Left lung (tissue), 10 donors: Measurements from ENCODE around the gene NGB. TPM values are rescaled to one million over a fixed set of nuclear protein-coding genes. Genes with fewer than 3 reads are reported as not detected.

Experiments used
- ATAC-seq: fragments of 200-7000 bp; cut with Tn5 transposase; one replicate; pipeline ENCODE4 v1.9.1; 2020; ENCODE audit warnings: moderate library complexity
- DNase-seq, 4 donors: peaks; one replicate each; pipeline ENCODE4 v3.0.0-alpha.2; 2013 to 2020
- H3K27ac ChIP-seq, 2 donors: fragments of 200-600 bp; sonication (generic) in 1 of 2; one replicate each; pipeline versions ENCODE4 v1.5.0 to v1.8.0; 2020 to 2021
- H3K27me3 ChIP-seq, 2 donors: fragments of 200-600 bp; sonication (generic) in 1 of 2; one replicate each; pipeline versions ENCODE4 v1.5.0 to v1.8.0; 2020 to 2021
- H3K36me3 ChIP-seq, 2 donors: fragments of 200-600 bp; sonication (generic) in 1 of 2; one replicate each; pipeline versions ENCODE4 v1.5.0 to v1.8.0; 2020 to 2021
- H3K4me1 ChIP-seq, 2 donors: fragments of 200-600 bp; one replicate each; pipeline ENCODE4 v1.8.0; 2021
- H3K4me3 ChIP-seq, 2 donors: fragments of 200-600 bp; sonication (generic) in 1 of 2; one replicate each; pipeline versions ENCODE4 v1.5.0 to v1.8.0; 2020 to 2021; ENCODE audit warnings: mild to moderate bottlenecking in 1 of 2
- H3K9me3 ChIP-seq, 2 donors: fragments of 200-600 bp; sonication (generic) in 1 of 2; one replicate each; pipeline versions ENCODE4 v1.5.0 to v1.8.0; 2020 to 2021
- CTCF ChIP-seq, 2 donors: fragments of 200-600 bp; sonication (generic) in 1 of 2; IDR thresholded peaks; one replicate each; pipeline versions ENCODE4 v1.5.0 to v1.8.0; 2021; ENCODE audit warnings: antibody characterized with exemption in 2 of 2
- intact Hi-C, 2 donors: fragments of 100-400 bp; cut with DNase I; formaldehyde crosslinking; loops; one replicate each; pipeline versions ENCODE4 v1.11.2 to v1.14.2; 2022
- polyA plus RNA-seq, 6 donors: library from polyadenylated mRNA; unstranded; fragments of 120-200 nt; gene quantifications; one replicate each; pipeline ENCODE4 v1.2.1, GENCODE V29; 2013; ENCODE audit not compliant: insufficient read length in 6 of 6
- total RNA-seq, 2 donors: library from RNA; stranded (reverse); fragmentation: NEBNext Ultra II Directional; extraction: Animal tissue kit (Norgen Biotek cat#: 25700); gene quantifications; one replicate each; pipeline ENCODE4 v1.2.1, GENCODE V29; 2021
- donor health status: DM: no; HTN: yes; CAD: no.
- donor health status: DM: no; HTN: no; CAD: no.

NGB gene
- total and polyA plus RNA-seq, 8 donors = not detected

GRCh38 chr14:77305696-77306095 lies 34.7 kb upstream of the NGB start:
- no peak overlapping the region for H3K4me3 ChIP-seq
- H3K27me3 ChIP-seq = no peaks in the 10 kb centered on the region
- H3K36me3 ChIP-seq = peaks cover 0 to 9% of the 10 kb centered on the region in 2 donors
- no peak overlapping the region for H3K27ac ChIP-seq
- TF ChIP-seq CTCF (IDR thresholded peaks at IDR 0.05) = no peak
- intact Hi-C loops = no loop called here
- peaks cover 16 to 35% of the 10 kb centered on the region in 2 donors for H3K4me1 ChIP-seq
- ATAC-seq (no peak), DNase-seq (no peak)
- H3K9me3 ChIP-seq = no peaks in the 10 kb centered on the region

- H3K36me3 ChIP-seq = peaks cover 0 to 24% of the 10 kb centered on the region in 2 donors
- DNase-seq = no peak
- H3K9me3 ChIP-seq = no peaks in the 10 kb centered on the region
- peak; percentile 87 for ATAC-seq
- no peak for TF ChIP-seq CTCF (IDR thresholded peaks at IDR 0.05)
- H3K27me3 ChIP-seq = no peaks in the 10 kb centered on the region
- peak overlapping the region; percentile 66 to 70 for H3K27ac ChIP-seq
- intact Hi-C loops = no loop called here
- peaks cover 16 to 29% of the 10 kb centered on the region in 2 donors for H3K4me1 ChIP-seq
- no peak overlapping the region for H3K4me3 ChIP-seq
Measured at GRCh38 chr14:77303417-77304156, 32.6 kb upstream of the NGB start.

- Histone ChIP-seq H3K4me1 (peaks cover 16 to 24% of the 10 kb centered on the region in 2 donors), H3K36me3 (peaks cover 0 to 31% of the 10 kb centered on the region in 2 donors), H3K4me3 (no peak overlapping the region), H3K27me3 (no peaks in the 10 kb centered on the region), H3K9me3 (no peaks in the 10 kb centered on the region), H3K27ac (peak overlapping the region; percentile 66 to 70)
- peak; percentile 86 for ATAC-seq
- intact Hi-C loops = no loop called here
- TF ChIP-seq CTCF (IDR thresholded peaks at IDR 0.05) = no peak
- DNase-seq = no peak
Measured at GRCh38 chr14:77302926-77303325, 31.9 kb upstream of the NGB start.

- H3K4me3 ChIP-seq = no peak overlapping the region
- H3K4me1 ChIP-seq = peaks cover 7 to 24% of the 10 kb centered on the region in 2 donors
- H3K36me3 ChIP-seq = peaks cover 0 to 49% of the 10 kb centered on the region in 2 donors
- TF ChIP-seq CTCF (IDR thresholded peaks at IDR 0.05) = peak; percentile 43 to 64
- no peak overlapping the region for H3K27ac ChIP-seq
- no peaks in the 10 kb centered on the region for H3K9me3 ChIP-seq
- peak in 3 of 4 donors; percentile 66 to 85 (median 72) for DNase-seq
- intact Hi-C loops = no loop called here
- H3K27me3 ChIP-seq = no peaks in the 10 kb centered on the region
- peak; percentile 49 for ATAC-seq
Measured at GRCh38 chr14:77301103-77301502, 30.1 kb upstream of the NGB start.

- Histone ChIP-seq H3K4me1 (peaks cover 7 to 23% of the 10 kb centered on the region in 2 donors), H3K27ac (no peak overlapping the region), H3K27me3 (no peaks in the 10 kb centered on the region), H3K4me3 (no peak overlapping the region), H3K36me3 (peaks cover 0 to 48% of the 10 kb centered on the region in 2 donors), H3K9me3 (no peaks in the 10 kb centered on the region)
- intact Hi-C loops = no loop called here
- ATAC-seq (no peak), DNase-seq (no peak)
- no peak for TF ChIP-seq CTCF (IDR thresholded peaks at IDR 0.05)
Measured at GRCh38 chr14:77299771-77300170, 28.8 kb upstream of the NGB start.
